K562 (cell line): ENCODE data around the gene CC2D2B. TPM values are rescaled to one million over a fixed set of nuclear protein-coding genes. Genes with fewer than 3 reads are reported as not detected.

Experiments
- ATAC-seq: fragments of 200-7000 bp; cut with Tn5 transposase; 3 replicates; pipeline ENCODE4 v1.9.1; 2020; ENCODE audit warnings: moderate library complexity
- BruUV-seq: library from RNA; stranded (reverse); fragments of 400-500 nt; replicated peaks from 2 replicates; lab custom pipeline; 2021; lab: Mats Ljungman, UMichigan
- CTCF ChIA-PET: fragments of 300-600 bp; formaldehyde crosslinking; extraction: SDS; loops from one replicate; lab custom pipeline; 2021; ENCODE audit warnings: low intra/inter-chr PET ratio; lab: Yijun Ruan, JAX
- POLR2A ChIA-PET: fragments of 300-600, 350-650 bp; sonication (Branson Sonifier 250); formaldehyde crosslinking; extraction: SDS; loops from one replicate; lab custom pipeline; 2021; ENCODE audit warnings: antibody characterized with exemption, inconsistent platforms; lab: Yijun Ruan, JAX
- DNase-seq, 4 experiments: peaks; one replicate each; pipeline versions ENCODE4 v3.0.0 to v3.0.0-alpha.2; 2011 to 2018; ENCODE audit warnings: low spot score in 3 of 4, mixed read lengths in 3 of 4; ENCODE audit errors: extremely low read depth in 1 of 4
- FAIRE-seq: peaks from 2 replicates; lab custom pipeline; 2011; peaks lifted over from hg19 to GRCh38; lab: Jason Lieb, UNC
- H2AFZ ChIP-seq: 2 replicates; pipeline ENCODE4 v1.6.0; 2011; ENCODE audit warnings: low read depth, low read length, control low read depth, inconsistent platforms
- H3K27ac ChIP-seq: fragments of 200-600 bp; 3 replicates; pipeline ENCODE4 v1.8.0; 2011; ENCODE audit warnings: low read depth, mild to moderate bottlenecking, control low read depth, inconsistent platforms, low read length, moderate library complexity, mixed read lengths; ENCODE audit errors: extremely low read depth
- H3K27me3 ChIP-seq, 2 experiments: fragments of 300-600 bp in 1 of 2; 2 replicates in 1 of 2; 3 replicates in 1 of 2; pipeline versions ENCODE4 v1.6.0 to v1.8.0; 2011; ENCODE audit warnings: inconsistent platforms in 2 of 2, low read length in 2 of 2, mild to moderate bottlenecking in 1 of 2, mixed read lengths in 1 of 2, moderate library complexity in 1 of 2; ENCODE audit not compliant: control insufficient read depth in 2 of 2, insufficient read depth in 2 of 2
- H3K36me3 ChIP-seq: fragments of 300-600 bp; 3 replicates; pipeline ENCODE4 v1.8.0; 2011; ENCODE audit warnings: mild to moderate bottlenecking, low read length, inconsistent platforms; ENCODE audit not compliant: control insufficient read depth, insufficient read depth
- H3K4me1 ChIP-seq, 2 experiments: fragments of 200-600 bp in 1 of 2; replicated peaks in 1 of 2; 2 replicates in 1 of 2; 3 replicates in 1 of 2; pipeline versions ENCODE4 v1.5.1 to v1.8.0; 2011; ENCODE audit warnings: inconsistent platforms in 2 of 2, low read length in 2 of 2, mild to moderate bottlenecking in 1 of 2, mixed read lengths in 1 of 2, moderate library complexity in 1 of 2; ENCODE audit not compliant: control insufficient read depth in 2 of 2, insufficient read depth in 2 of 2
- H3K4me2 ChIP-seq: 2 replicates; pipeline ENCODE4 v1.6.1; 2011; ENCODE audit warnings: low read length, control low read depth, inconsistent platforms, mixed read lengths; ENCODE audit not compliant: insufficient read depth
- H3K4me3 ChIP-seq: fragments of 200-600 bp; sonication (generic), shearing (Covaris generic); 2 replicates; pipeline ENCODE4 v1.5.1; 2016; ENCODE audit warnings: control low read depth, inconsistent platforms
- H3K79me2 ChIP-seq: fragments of 200-600 bp; 3 replicates; pipeline ENCODE4 v1.8.0; 2011; ENCODE audit warnings: low read length, inconsistent platforms; ENCODE audit not compliant: control insufficient read depth, insufficient read depth
- H3K9ac ChIP-seq, 2 experiments: 2 replicates each; pipeline versions ENCODE4 v1.6.0 to v1.6.1; 2011; ENCODE audit warnings: low read depth in 2 of 2, low read length in 2 of 2, control low read depth in 1 of 2, inconsistent platforms in 1 of 2, mild to moderate bottlenecking in 1 of 2, mixed read lengths in 1 of 2; ENCODE audit not compliant: insufficient read depth in 1 of 2
- H3K9me1 ChIP-seq: one replicate; pipeline ENCODE4 v1.6.0; 2011; ENCODE audit warnings: inconsistent platforms, mild to moderate bottlenecking, low read length, moderate library complexity; ENCODE audit not compliant: control insufficient read depth, insufficient read depth
- H3K9me3 ChIP-seq: replicated peaks from 2 replicates; pipeline ENCODE4 v1.5.1; 2011; ENCODE audit warnings: low read depth, low read length, inconsistent platforms; ENCODE audit not compliant: control insufficient read depth, insufficient read depth
- H4K20me1 ChIP-seq: replicated peaks from 2 replicates; pipeline ENCODE4 v1.6.1; 2011; ENCODE audit warnings: low read length, inconsistent platforms, mixed read lengths; ENCODE audit not compliant: control insufficient read depth, insufficient read depth
- BRCA1 ChIP-seq, 2 experiments: fragments of 450-650 bp in 1 of 2; sonication (generic) in 1 of 2; formaldehyde crosslinking in 1 of 2; IDR thresholded peaks; 2 replicates each; pipeline versions ENCODE4 v1.5.0 to v1.6.1; 2017 to 2020; ENCODE audit warnings: mild to moderate bottlenecking in 1 of 2, missing genetic modification reagents in 1 of 2
- CHAMP1 ChIP-seq: fragments of 450-650 bp; IDR thresholded peaks from 2 replicates; pipeline ENCODE4 v1.6.1; 2016; ENCODE audit warnings: mild to moderate bottlenecking
- HMG20B ChIP-seq: fragments of 250-450 bp; sonication (Bioruptor Pico); IDR thresholded peaks from 2 replicates; pipeline ENCODE4 v1.5.0; 2021; ENCODE audit warnings: mild to moderate bottlenecking
- KHSRP ChIP-seq: fragments of 450-650 bp; IDR thresholded peaks from 2 replicates; pipeline ENCODE4 v1.6.1; 2017
- MLX ChIP-seq, 2 experiments: fragments of 450-650 bp in 1 of 2; sonication (generic) in 1 of 2; formaldehyde crosslinking; conservative IDR thresholded peaks; 2 replicates each; pipeline versions ENCODE4 v1.4.0 to v1.8.1; 2020 to 2022; ENCODE audit warnings: mild to moderate bottlenecking in 1 of 2, missing genetic modification reagents in 1 of 2
- NR2F6 ChIP-seq: fragments of 450-650 bp; formaldehyde crosslinking; IDR thresholded peaks from 2 replicates; pipeline ENCODE4 v1.4.0; 2020; ENCODE audit warnings: mild to moderate bottlenecking
- SPI1 ChIP-seq: IDR thresholded peaks from 2 replicates; pipeline ENCODE4 v1.6.1; 2011; ENCODE audit warnings: low read depth, low read length, control low read depth, borderline replicate concordance
- ZNF175 ChIP-seq: fragments of 200-800 bp; sonication (Bioruptor generic); IDR thresholded peaks from 2 replicates; pipeline ENCODE4 v1.6.1; 2016; ENCODE audit warnings: low read depth, mild to moderate bottlenecking, missing genetic modification characterization, missing compliant biosample characterization
- ZNF3 ChIP-seq: fragments of 250-450 bp; sonication (Bioruptor Pico); IDR thresholded peaks from 2 replicates; pipeline ENCODE4 v1.5.0; 2021; ENCODE audit warnings: mild to moderate bottlenecking, moderate library complexity
- WGBS: fragments of 100-300 bp; shearing (Covaris generic); methylation state at CpG from one replicate; pipeline ENCODE4 v1.1.6; 2016; ENCODE audit warnings: low coverage, mixed read lengths; ENCODE audit not compliant: insufficient coverage; ENCODE audit errors: missing lambda C conversion rate; 5-methylcytosine and 5-hydroxymethylcytosine counted together
- in situ Hi-C: fragments of 300-500 bp; cut with MboI; formaldehyde crosslinking; loops from 4 replicates; pipeline ENCODE4 v1.15.0; 2018; ENCODE audit warnings: inconsistent platforms, mixed read lengths
- intact Hi-C: fragments of 100-400 bp; cut with micrococcal nuclease; formaldehyde crosslinking; loops from 2 replicates; pipeline ENCODE4 v1.14.2; 2022
- polyA plus RNA-seq, 8 experiments: library from polyadenylated mRNA; depleted of rRNA in 4 of 8; stranded (reverse) in 5 of 8; unstranded in 3 of 8; fragments of >200 nt; fragmentation: Nextera tagmentation in 2 of 8; fragmentation: Illumina TruSeq in 1 of 8; extraction: Ambion mirVana in 2 of 8; extraction: Trizol in 1 of 8; gene quantifications; 2 replicates each; pipeline versions ENCODE4 v1.2.1 to v1.2.3, GENCODE V29; 2011 to 2014; ENCODE audit warnings: inconsistent platforms in 1 of 8, missing spikeins in 1 of 8
- total RNA-seq, 7 experiments: library from RNA; depleted of rRNA in 6 of 7; stranded (reverse); fragments of >200 nt in 6 of 7; fragmentation: Illumina TruSeq in 2 of 7; extraction: Trizol in 2 of 7; gene quantifications; 2 replicates each; pipeline versions ENCODE4 v1.2.1 to v1.2.3, GENCODE V29; 2011 to 2021; ENCODE audit warnings: low replicate concordance in 1 of 7

CC2D2B gene
- total and polyA plus RNA-seq, 9 of the 15 experiments (the other 6 are each of a cell fraction or from before 2014, with no cell fraction given): 0.10 to 0.34 (median 0.20) TPM; not detected in 5

- POLR2A ChIA-PET: no interaction called here
- DNase-seq: no peak
Observed at GRCh38 chr10:95925033-95925432, 17.3 kb downstream of the CC2D2B start.

More at GRCh38 chr10:95925033-95925432, 17.3 kb downstream of the CC2D2B start:
- ATAC-seq (no peak), FAIRE-seq (no peak)
- Histone ChIP-seq H3K9ac (no peak overlapping the region), H2AFZ (no peak overlapping the region), H3K27ac (no peak overlapping the region), H3K36me3 (no peaks in the 10 kb centered on the region), H3K9me3 (no peaks in the 10 kb centered on the region), H3K9me1 (no peaks in the 10 kb centered on the region), H3K4me1 (no peaks in the 10 kb centered on the region), H3K4me3 (no peak overlapping the region), H3K27me3 (no peaks in the 10 kb centered on the region), H3K79me2 (no peaks in the 10 kb centered on the region), H4K20me1 (no peaks in the 10 kb centered on the region), H3K4me2 (no peak overlapping the region)
- in situ Hi-C loops: no loop called here
- intact Hi-C loops: no loop called here
- TF ChIP-seq ZNF175 (CRISPR knock-in tag): no peak
- TF ChIP-seq MLX (CRISPR knock-in tag; conservative IDR thresholded peaks at IDR 0.05): no peak
- TF ChIP-seq BRCA1 (IDR thresholded peaks at IDR 0.05): no peak
- no peak for TF ChIP-seq BRCA1 (CRISPR knock-in tag; IDR thresholded peaks at IDR 0.05)
- TF ChIP-seq KHSRP: no peak
- TF ChIP-seq ZNF3: no peak
- TF ChIP-seq NR2F6 (CRISPR knock-in tag): no peak
- TF ChIP-seq HMG20B (CRISPR knock-in tag): no peak
- TF ChIP-seq SPI1: no peak
- no peak for TF ChIP-seq CHAMP1
- CTCF ChIA-PET: no interaction called here
- WGBS: 49% methylated on average over 3 of the region's 3 CpGs
- no TSS peak for BruUV-seq
